GM19099 (cell line): ENCODE results near the gene HSF5.

Experiments used
- POLR2A ChIP-seq: IDR thresholded peaks from 3 replicates; pipeline ENCODE4 v1.6.1; 2011; ENCODE audit warnings: low read depth; ENCODE audit not compliant: insufficient read length; ENCODE audit errors: extremely low read depth

HSF5 gene

DNA sequence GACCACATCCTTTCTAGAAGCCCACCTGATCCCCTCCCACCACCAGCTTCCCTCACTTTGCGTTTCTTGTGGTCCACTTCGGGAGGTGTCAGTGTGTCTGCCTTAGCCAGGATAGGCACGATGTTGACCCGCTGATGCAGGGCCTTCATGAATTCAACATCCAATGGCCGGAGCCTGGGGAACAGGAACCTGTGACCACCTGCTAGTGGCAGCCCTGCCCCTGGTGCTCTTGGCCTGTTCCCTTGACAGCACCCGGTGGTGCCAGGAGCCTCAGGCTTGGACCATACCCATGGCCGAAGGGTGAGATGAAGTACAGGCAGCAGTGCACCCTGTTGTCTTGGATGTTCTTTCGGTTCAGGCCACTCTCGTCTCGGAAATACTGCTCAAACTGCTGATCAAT, 33.5 kb upstream of the HSF5 start:
- no peak for TF ChIP-seq POLR2A

DNA sequence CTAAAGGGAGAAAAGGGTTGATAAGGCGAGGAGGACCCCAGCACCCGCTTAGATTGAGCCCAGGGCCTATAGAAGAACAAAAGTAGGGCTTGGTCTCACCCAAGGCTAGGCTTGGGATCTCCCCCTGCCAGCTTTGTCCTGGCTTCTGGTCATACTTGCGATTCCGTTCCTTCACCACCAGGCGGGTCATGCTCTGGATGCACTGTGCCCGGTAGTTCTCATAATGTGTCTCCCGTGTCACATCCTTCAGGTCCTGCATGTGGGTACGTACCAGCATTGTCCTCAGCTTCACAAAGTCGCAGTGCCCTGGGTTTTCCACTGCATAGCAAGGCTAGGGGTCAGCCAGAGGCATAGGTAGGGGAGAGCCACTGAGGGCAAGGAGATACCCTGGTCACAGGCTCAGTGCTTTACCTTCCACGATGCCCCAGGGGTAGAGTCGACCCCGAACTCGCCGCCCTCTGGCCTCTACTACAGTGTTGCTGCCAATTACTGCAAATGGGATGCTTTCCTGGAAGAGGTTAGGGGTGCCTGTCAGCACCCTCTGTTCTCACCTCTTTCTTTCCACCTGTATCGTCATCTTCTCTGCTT, 32.7 kb upstream of the HSF5 start:
- TF ChIP-seq POLR2A = no peak

DNA sequence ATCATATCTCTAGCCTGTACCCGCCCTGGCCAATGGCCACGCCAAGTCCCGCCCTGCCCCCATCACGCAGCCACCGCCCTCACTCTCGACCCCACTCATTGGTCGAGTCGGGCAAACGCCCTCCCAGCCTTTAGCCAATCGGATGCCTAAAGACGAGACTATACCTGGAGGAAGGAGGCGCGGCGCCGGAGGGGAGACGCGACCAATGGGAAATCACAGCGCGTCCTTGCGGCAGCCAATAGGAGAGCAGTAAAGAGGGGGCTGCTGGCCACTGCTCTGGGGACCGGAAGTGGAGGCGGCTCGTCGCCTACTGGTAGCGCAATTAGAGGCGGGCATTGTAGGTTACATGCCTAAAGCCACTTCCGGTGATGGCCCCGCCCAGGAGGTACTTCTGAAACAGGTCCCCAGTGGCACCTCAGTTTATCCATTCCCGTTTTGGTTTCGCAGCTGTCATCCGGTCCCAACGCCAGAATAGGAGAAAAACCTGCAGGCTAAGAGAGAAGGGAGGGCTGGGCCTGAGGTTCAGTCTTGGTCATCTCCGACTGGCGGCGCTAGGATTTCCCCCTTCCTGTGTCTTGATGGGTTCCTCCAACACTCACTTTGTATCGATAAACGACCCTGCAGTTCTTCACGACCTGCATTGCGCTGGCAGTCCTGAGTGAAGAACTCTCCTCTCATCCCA, 29.9 kb upstream of the HSF5 start:
- peak; percentile 70 for TF ChIP-seq POLR2A

DNA sequence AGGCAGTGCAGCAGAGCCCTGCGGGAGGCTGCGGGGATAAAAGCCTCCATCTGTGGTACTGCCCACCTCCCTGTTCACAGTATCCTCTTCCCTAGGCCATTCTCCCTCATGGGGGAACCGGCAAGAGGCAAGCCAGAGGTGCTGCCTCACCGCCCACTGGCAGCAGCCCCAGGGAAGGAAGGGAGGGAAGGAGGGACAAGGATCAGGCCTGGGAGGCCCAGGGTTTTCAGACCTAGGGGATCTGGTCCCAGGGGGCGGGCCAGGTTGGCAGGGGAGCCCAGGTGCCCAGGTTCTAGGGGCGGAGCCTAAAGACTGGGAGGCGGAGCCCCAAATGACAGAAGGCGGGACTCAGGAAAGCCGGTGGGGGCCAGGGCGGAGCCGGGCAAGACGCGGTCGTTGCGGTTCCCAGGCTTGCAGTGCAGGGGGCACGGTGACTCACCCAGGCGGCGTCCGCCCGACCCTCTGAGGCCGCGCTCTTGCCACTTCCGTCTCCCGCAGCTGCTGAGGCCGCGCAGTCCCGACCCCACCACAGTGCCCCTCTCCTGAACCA, 29.2 kb upstream of the HSF5 start:
- peak; percentile 83 for TF ChIP-seq POLR2A

DNA sequence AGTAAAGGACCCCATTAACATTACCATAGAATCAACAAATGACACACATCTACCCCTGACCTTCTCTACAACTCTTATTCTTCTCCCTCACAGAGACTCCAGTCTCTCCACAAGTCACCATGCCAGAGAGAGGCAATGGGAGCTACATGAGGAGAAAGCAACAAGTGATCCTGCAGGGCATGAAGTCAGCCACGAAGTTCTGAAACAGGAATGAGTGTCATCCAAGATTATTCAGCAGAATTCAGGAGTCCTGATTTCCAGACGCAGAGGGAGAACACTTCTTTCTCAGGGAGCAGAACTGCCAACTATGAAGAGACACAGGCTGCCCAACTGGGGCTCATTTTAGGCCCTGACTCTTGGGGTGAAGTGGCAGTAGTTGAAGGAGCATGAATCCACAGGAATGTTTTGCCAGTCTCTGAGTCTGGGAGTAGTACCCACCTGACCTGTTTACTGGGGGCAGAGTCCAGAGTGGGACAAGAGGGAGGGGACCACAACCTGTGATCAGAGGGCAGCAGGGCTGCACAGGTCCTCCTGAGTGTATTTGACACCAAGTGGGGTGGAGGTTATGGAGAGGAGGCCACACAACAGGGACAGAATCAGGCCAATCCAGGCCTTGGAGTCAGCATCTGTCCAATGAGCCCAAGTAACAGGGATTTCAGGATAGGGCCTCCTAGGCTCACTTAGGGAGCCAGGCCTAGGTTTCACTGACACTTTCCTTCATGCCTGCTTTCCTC, 28.6 kb upstream of the HSF5 start:
- TF ChIP-seq POLR2A = no peak

DNA sequence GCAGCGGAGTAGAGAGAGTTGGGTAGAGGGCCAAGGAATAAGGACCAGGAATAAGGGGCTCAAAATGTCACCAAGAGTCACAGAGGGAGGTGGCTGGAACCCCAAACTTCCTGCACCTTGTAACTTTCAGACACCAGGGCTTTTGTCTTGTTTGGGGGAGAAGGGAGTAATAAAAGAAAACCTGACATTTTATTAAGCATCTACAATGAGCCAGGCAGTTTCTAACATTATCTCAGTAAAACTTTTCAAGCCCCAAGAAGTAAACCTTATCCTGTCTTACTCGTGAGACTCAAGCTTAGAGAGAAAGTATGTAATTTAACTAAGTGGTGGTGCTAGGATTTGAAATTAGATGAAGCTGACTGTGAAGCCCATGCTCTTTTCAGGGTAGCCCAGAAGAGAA, 27.1 kb upstream of the HSF5 start:
- no peak for TF ChIP-seq POLR2A

DNA sequence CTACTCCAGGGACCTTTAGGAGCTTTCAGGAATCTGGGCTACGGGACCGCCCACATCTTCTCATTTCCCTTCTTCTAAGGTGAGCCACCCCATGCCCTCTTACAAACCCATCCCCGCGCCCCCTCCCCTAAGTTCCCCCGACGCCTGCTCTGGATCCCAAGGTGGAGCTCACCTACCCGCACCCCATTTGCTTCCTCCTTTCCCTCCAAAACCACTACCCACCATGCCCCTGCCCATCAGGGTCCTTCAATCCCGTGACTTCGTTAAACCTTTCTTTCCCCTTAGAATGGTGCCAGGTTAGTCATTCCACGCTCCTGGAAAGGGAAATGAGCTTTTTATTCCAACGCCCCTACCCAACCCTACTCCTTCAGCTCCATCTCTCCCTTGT, 26.6 kb upstream of the HSF5 start:
- TF ChIP-seq POLR2A = no peak

DNA sequence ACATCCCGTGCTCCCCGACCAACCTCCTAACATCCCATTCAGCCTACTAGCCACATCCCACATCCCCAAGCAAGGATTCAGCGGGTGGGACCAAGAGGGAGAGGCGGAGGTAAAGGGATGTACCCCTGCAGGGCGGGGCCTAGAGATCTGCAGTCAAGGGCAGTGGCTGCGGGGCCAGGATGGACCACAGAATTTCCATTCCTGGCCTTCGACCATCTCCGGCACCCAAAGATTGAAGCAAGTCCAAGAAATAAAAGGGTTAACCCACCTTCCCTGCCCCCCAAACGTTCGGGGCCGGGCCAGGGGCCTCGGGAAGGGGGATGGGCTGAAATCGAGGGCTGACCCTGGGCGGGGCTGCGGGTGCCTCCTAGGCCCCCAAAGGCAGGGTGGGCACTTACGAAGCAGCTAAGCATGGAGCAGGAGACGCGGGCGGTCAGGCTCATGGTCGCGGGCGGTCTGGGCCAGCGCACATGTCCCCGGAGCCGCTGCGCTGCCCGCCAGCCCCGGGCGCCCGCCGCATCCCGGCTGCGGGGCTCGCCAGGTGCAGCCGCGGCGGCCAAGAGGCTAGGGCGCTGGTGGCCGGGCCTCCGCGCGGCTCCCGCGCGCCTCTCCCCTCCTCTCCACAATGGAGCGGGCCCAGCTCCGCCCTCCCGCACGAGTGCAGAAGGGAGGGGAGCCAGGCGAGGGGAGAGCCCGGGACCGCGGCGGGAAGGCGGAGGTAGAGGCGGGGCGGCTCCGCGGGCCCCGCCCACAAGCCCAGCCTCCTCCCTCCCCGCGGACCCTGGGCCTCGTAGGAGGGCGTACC, 26.0 kb upstream of the HSF5 start, which contains the start of gene MTMR4:
MTMR4 (minus strand) TSS at position 674 of the 805 bp plus-strand sequence; CDS start at position 443, 231 bp downstream.
- peak; percentile 65 for TF ChIP-seq POLR2A

DNA sequence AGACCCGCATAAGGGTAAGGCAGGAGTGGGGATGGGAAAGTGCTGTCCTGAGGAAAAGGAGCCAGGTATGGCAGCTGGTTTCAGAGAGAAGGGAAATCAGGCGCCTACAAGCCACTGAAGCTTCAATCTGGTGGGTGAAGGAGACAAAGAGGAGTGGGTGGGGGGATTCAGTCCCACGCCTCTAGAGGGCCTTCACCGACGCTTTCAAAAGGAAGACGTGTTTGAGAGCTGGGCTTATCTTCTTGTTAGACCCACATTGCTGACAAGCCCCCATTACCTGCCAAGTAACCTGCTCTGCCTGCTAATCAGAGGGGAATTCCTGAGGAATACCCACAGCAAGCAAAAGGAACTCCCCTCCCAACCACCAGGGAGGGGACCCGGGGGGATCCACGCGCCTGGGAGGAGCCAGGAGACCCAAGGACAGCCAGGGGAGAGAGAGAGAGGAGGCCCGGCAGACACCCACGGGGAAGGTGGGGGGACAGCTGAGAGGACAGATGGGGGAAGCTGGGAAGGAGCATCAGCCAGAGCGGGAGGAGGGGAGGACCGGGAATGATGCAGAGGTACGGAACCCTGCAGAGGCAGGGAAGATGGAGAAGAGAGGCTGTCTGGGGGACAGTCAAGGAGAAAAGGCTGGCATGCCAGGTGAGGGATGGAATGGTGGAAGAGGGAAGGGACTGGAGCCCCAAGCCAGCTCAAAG, 25.2 kb upstream of the HSF5 start:
- no peak for TF ChIP-seq POLR2A

DNA sequence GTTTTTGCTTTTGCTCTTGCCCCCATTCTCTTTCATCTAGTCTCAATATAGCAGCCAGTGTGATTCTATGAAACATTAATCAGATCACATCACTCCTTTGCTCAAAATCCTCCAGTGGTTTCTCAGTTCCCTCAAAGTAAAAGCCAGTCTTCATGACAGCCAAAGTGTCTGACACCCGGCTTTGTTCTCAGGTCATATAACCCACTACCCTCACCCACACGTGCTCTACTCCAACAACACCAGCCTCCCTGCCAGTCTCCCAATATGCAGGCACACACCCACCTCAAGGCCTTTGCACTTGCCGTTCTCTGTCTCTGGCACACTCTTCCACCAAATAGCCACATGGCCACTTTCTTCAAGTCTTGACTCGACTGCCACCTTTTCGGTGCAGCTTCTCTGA, 21.9 kb upstream of the HSF5 start:
- no peak for TF ChIP-seq POLR2A

DNA sequence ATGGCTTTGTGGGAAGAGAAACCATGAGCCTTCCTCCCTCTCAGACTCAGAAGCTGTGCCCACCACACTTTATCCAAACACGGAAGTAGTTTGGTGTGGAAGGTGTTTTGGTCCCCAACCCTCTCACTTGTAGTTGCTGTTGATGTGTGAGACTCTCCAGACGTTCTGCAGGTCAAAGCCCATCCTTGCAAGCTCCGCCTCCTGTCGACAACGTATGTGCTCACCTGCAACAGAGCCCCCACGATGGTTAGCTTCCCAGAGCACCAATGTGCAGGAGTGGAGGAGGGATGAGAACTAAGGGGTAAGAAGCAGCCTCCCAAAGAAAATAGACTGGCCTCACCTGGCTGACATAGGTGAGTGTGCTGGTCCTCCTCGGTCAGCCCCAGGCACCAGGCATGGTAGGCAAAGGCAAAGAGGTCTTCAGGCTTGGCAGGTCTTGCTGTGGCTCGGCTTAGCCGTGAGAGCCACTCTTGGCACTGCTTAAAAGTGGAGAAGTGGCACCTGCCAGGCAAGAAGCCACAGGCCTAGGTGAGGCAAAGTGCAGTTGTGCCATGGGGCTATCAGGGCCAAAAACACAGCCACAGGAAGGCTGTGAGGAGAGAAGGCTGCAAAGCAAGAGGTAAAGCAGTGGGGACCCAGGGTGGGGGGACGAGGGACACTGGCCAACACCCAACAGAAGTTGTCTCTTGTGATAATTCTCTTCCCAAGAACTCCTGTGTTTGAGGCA, 20.3 kb upstream of the HSF5 start:
- no peak for TF ChIP-seq POLR2A

DNA sequence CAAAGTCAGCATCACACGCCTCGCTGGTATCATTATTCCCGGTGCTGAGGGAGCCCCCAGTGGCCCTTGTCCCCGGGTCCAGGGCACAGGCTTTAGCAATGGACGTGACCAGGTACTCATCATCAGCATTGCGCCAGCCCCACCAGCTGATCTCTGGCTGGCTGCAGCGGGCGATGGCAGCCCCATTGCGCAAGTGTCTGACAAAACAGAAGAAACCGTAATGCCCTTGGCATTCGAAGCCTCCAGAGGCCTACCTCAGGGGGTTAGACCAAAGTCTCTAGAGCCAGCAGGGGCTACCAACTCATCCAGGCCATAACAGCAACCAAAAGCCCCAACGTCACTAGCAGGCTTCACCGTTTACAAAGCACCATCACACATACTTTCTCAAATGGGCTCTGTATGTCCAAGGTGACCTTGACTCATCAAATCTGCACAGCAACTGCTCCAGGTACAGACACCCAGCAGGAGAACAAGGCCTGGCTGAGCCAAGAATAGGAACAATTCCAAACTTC, 19.0 kb upstream of the HSF5 start:
- no peak for TF ChIP-seq POLR2A

DNA sequence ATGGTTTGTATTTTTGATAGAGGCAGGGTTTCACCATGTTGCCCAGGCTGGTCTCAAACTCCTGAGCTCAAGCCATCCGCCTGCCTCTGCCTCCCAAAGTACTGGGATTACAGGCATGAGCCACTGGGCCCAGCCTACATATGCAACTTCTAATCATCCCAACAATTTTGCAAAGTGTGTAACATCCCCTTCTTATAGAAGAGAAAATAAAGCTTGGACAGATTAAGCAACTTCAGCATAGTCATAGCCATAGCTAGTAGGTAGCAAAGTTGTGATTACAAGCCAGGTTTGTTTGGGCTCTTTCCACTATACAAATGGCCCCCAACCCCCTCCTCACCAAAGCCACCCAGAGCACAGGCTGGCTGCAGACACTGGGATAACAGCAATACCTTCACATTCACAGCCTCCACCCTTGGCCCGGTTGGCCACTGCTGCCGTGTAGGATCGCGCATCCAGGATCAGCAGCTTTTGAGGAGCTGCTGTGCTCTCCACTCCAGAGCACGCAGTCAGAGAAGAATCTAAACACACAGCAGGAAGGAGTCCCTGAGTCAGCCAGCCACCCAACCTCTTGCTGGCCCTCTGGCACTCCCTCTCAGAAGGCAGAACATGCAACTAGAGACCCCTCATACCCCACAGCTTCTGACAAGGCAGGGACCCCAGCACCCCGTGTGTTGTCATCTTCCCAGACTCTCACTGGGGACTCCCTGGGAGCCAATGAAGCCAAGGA, 18.3 kb upstream of the HSF5 start:
- no peak for TF ChIP-seq POLR2A
